ENCODE data around the gene RUVBL2. TPM values are rescaled to one million over a fixed set of nuclear protein-coding genes. Genes with fewer than 3 reads are reported as not detected.

Gene RUVBL2
- total RNA-seq, 1 donor: 122 TPM

DNA sequence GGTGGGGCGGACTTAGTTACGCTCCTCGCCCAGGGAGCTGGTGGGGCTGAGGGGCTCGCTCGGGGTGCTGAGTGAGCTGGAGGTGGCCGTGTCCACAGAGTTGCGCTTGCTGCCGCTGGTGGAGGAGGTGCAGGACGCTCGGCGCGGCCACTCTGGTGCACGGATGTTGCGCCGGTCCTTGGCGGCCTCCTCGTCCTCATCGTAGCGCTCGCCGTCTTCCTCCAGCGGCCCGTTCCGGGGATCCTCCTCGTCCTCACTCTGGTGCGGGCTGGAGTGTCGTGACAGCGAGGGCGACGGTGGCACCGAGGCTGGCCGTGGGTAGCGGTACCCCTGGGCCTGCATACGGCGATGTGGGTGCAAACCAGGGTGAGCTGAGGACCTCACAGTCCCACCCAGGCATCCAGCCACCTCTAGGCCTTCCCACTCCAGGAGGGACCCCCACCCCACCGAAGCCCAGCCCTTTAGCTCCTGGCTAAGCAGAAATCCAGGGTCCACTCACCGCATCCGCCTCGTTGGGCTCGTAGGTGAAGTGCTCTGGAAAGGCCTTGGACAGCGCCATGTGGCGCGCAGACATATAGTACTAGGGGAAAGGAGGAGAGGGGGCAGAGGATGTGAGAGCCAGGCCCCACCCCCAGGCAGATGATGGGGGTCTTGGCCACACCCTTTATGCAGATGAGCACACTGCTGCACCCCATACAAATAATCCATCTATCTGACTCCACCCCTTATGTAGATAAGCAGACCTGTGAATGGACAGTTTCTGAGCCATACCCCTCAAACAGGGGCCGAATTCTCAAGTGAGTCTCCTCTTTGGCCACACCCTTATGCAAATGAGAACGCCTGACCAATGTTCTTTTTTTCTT lies 24.2 kb upstream of the RUVBL2 start:
- H3K4me1 ChIP-seq (ENCODE audit: insufficient read depth, low read length): peaks cover 22% of the 10 kb centered on the region
- peaks cover 29% of the 10 kb centered on the region for H4K20me1 ChIP-seq (ENCODE audit: insufficient read depth, low read length)
- TF ChIP-seq, protein P1, sequence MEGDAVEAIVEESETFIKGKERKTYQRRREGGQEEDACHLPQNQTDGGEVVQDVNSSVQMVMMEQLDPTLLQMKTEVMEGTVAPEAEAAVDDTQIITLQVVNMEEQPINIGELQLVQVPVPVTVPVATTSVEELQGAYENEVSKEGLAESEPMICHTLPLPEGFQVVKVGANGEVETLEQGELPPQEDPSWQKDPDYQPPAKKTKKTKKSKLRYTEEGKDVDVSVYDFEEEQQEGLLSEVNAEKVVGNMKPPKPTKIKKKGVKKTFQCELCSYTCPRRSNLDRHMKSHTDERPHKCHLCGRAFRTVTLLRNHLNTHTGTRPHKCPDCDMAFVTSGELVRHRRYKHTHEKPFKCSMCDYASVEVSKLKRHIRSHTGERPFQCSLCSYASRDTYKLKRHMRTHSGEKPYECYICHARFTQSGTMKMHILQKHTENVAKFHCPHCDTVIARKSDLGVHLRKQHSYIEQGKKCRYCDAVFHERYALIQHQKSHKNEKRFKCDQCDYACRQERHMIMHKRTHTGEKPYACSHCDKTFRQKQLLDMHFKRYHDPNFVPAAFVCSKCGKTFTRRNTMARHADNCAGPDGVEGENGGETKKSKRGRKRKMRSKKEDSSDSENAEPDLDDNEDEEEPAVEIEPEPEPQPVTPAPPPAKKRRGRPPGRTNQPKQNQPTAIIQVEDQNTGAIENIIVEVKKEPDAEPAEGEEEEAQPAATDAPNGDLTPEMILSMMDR (IDR thresholded peaks at IDR 0.05; ENCODE audit: extremely low read depth, low read depth, low read length): no peak
- H3K4me2 ChIP-seq (ENCODE audit: insufficient read depth, low read length): no peak overlapping the region
- no peak overlapping the region for H3K4me3 ChIP-seq (ENCODE audit: insufficient read depth, low read length)
- peaks cover 33% of the 10 kb centered on the region for H3K36me3 ChIP-seq (ENCODE audit: insufficient read depth, low read length)
- no peaks in the 10 kb centered on the region for H3K9me3 ChIP-seq (ENCODE audit: low read depth, low read length)
- H2AFZ ChIP-seq (ENCODE audit: low read length): no peak overlapping the region
- H3K79me2 ChIP-seq (ENCODE audit: insufficient read depth, low read length): peaks cover 19% of the 10 kb centered on the region
- no peak overlapping the region for H3K27ac ChIP-seq (ENCODE audit: low read depth, low read length)
- peak; percentile 37 for DNase-seq (ENCODE audit: insufficient read length, low spot score, missing footprints)
- H3K27me3 ChIP-seq (ENCODE audit: insufficient read depth, low read length): no peaks in the 10 kb centered on the region

DNA sequence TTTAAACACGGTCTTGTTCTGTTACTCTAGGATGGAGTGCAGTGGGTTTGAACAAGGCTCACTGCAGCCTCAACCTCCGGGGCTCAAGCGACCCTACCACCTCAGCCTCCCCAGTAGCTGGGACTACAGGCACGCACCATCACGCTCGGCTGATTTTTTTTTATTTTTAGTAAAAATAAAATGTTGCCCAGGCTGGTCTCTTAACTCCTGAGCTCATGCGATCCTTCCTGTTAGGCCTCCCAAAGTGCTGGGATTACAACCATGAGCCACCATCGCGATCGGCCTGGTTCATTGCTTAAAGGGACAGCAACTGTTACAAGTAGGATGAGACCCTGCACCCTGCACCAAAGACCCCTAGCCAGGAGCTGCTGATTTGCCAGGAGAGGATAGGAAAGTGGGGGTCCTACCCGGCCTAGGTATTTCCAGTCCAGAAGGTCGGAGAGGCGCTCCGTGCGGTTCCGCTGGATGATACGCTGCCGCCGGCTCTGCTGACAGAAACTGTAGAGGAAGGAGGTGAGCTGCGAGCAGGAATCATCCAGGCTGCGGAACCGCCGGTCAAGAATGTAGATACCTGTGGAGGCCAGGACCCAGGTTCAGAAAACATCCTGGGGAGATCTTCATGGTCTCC lies 23.4 kb upstream of the RUVBL2 start:
- H2AFZ ChIP-seq (ENCODE audit: low read length): no peak overlapping the region
- H3K4me3 ChIP-seq (ENCODE audit: insufficient read depth, low read length): no peak overlapping the region
- no peak overlapping the region for H3K4me2 ChIP-seq (ENCODE audit: insufficient read depth, low read length)
- peaks cover 17% of the 10 kb centered on the region for H3K4me1 ChIP-seq (ENCODE audit: insufficient read depth, low read length)
- H3K79me2 ChIP-seq (ENCODE audit: insufficient read depth, low read length): peaks cover 17% of the 10 kb centered on the region
- H3K36me3 ChIP-seq (ENCODE audit: insufficient read depth, low read length): peaks cover 35% of the 10 kb centered on the region
- no peak overlapping the region for H3K27ac ChIP-seq (ENCODE audit: low read depth, low read length)
- peak; percentile 30 for DNase-seq (ENCODE audit: insufficient read length, low spot score, missing footprints)
- H3K9me3 ChIP-seq (ENCODE audit: low read depth, low read length): no peaks in the 10 kb centered on the region
- TF ChIP-seq, protein P1 (IDR thresholded peaks at IDR 0.05; ENCODE audit: extremely low read depth, low read depth, low read length): no peak
- H3K27me3 ChIP-seq (ENCODE audit: insufficient read depth, low read length): no peaks in the 10 kb centered on the region
- peaks cover 29% of the 10 kb centered on the region for H4K20me1 ChIP-seq (ENCODE audit: insufficient read depth, low read length)

DNA sequence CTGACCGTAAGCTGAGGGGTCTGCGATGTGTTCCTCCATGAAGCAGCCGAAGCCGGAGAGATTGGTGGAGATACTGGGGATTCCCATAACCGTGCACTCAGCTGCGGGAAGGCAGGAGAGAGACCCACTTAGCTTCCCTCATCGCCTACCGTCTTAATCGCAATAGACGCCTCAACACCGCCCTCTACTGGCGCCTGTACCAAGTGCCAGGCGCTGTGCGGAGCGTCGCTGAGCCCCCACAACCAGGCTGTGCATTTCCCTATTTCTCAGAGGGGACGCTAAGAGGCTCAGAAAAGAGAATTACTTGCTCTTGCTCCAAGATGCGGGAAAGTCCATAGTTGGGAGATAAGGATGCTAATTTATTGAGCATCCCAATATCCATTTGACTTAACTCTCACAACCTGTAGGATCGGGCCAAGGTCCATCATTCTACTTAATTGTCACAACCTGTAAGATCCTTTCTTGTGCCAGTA lies 22.7 kb upstream of the RUVBL2 start:
- Histone ChIP-seq H3K27ac (ENCODE audit: low read depth, low read length) (no peak overlapping the region), H3K27me3 (ENCODE audit: insufficient read depth, low read length) (no peaks in the 10 kb centered on the region), H3K79me2 (ENCODE audit: insufficient read depth, low read length) (peaks cover 10% of the 10 kb centered on the region), H4K20me1 (ENCODE audit: insufficient read depth, low read length) (peaks cover 24% of the 10 kb centered on the region), H3K4me1 (ENCODE audit: insufficient read depth, low read length) (peaks cover 17% of the 10 kb centered on the region), H3K36me3 (ENCODE audit: insufficient read depth, low read length) (peaks cover 39% of the 10 kb centered on the region), H3K4me2 (ENCODE audit: insufficient read depth, low read length) (no peak overlapping the region), H2AFZ (ENCODE audit: low read length) (no peak overlapping the region), H3K4me3 (ENCODE audit: insufficient read depth, low read length) (no peak overlapping the region), H3K9me3 (ENCODE audit: low read depth, low read length) (no peaks in the 10 kb centered on the region)
- TF ChIP-seq, protein P1 (IDR thresholded peaks at IDR 0.05; ENCODE audit: extremely low read depth, low read depth, low read length): peak; percentile 94
- DNase-seq (ENCODE audit: insufficient read length, low spot score, missing footprints): peak; percentile 94

All from osteoblast (primary cell).